GM10266 (cell line): ENCODE measurements around the gene PRDM16.

Experiments used
- DNase-seq: peaks from one replicate; pipeline ENCODE4 v3.0.0; 2012; ENCODE audit errors: extremely low spot score
- CTCF ChIP-seq: IDR thresholded peaks from 2 replicates; pipeline ENCODE4 v1.5.1; 2012; ENCODE audit warnings: mild to moderate bottlenecking, low read depth; ENCODE audit not compliant: control insufficient read depth, insufficient read depth; ENCODE audit errors: missing control alignments

Gene PRDM16

DNA sequence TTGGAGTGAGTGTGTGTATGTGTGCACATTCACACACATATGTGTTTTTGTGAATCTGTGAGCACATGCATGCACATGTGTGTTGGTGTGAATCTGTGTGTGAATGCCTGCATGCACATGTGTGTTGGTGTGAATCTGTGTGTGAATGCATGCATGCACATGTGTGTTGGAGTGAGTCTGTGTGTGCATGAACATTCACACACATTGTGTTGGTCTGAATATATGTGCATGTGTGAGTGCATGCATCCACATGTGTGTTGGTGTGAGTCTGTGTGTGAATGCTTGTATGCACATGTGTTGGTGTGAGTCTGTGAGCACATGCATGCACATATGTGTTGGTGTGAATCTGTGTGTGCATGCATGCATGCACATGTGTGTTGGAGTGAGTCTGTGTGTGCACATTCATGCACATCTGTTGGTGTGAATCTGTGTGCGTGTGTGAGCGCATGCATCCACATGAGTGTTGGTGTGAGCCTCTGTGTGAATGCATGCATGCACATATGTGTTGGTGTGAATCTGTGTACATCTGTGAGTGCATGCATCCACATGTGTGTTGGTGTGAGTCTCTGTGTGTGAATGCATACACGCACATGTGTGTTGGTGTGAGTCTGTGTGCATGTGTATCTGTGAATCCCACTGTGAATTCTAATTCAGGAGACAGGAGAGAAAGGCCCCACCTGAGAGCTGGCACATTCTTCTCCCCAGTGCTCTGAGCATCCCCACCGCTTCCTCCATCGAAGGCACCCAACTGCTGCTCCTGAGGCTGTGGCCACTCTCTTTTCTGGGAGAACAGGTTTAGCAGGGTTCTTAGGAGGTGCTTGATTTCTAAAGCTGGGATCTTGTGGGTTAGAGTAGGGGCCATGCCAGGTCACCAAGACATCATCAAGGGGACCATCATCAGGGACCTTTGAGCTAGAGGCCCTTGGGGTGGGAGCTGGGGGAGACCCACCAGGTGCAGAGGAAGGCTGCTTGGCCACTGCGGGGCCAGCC is 267.9 kb downstream of the PRDM16 start:
- no peak for TF ChIP-seq CTCF
- DNase-seq = no peak

- no peak for TF ChIP-seq CTCF
Observed at GRCh38 chr1:3337798-3338724, 269.1 kb downstream of the PRDM16 start.

GRCh38 chr1:3338725-3339070 is 269.7 kb downstream of the PRDM16 start:
- no peak for DNase-seq
- no peak for TF ChIP-seq CTCF

More at GRCh38 chr1:3337798-3338724, 269.1 kb downstream of the PRDM16 start:
- no peak for DNase-seq

DNA sequence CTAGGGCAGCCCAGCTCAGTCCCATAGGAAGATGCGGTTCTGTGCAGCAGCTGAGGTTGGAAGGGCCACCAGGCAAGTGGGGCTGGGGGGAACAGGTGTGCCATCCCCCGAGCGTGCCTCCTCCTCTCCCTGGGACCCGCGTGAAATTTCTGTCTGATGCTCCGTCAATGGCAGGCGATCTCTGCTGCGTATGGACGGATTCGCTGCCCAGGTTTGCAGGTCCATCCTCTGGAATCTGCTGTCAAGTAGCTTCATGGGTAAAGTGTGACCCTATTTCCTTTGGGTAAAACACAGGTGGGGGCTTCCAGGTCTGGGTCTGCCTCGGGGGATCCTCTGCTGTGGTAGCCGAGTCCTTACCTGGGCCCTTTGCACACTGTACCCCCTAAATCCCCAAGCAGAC is 270.9 kb downstream of the PRDM16 start:
- no peak for DNase-seq
- no peak for TF ChIP-seq CTCF

GRCh38 chr1:3340548-3341235 is 271.7 kb downstream of the PRDM16 start:
- no peak for DNase-seq
- no peak for TF ChIP-seq CTCF

DNA sequence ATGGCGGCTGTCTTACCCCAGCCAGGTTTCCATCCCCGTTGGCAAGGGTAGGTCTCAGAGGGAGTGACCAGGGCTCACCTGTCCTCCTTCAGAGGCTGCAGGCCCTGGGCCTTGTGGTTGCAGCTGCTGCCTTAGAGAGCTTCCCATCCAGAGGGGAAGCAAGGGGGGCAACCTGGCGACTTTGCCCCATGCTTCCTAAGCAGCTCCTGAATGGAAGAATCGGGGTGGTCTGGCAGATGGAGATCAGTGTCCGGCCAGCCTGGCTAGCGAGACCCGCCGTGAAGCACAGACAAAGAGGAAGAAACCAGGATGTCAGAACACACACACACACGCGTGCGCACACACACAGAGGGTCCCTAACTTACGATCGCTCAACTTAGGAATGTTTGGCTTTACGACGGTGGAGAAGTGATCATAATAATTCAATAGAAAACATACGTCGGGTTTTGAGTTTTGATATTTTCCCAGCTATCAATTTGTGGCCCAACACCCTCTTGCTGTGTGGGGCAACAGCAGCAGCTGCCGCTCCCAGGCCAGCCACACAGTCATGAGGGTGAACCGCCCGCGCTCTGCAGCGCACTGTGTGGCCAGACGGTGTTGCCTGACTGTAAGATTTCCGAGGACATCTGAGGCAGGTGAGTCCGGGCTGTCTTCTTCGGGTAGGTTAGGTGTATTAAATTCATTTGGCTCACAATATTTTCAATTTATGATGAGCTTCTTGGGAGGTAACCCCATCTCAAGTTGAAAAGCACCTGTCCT is 272.4 kb downstream of the PRDM16 start:
- no peak for DNase-seq
- no peak for TF ChIP-seq CTCF
